ENCODE data around the gene RABEPK. TPM values are rescaled to one million over a fixed set of nuclear protein-coding genes. Genes with fewer than 3 reads are reported as not detected.

The RABEPK gene, protein sequence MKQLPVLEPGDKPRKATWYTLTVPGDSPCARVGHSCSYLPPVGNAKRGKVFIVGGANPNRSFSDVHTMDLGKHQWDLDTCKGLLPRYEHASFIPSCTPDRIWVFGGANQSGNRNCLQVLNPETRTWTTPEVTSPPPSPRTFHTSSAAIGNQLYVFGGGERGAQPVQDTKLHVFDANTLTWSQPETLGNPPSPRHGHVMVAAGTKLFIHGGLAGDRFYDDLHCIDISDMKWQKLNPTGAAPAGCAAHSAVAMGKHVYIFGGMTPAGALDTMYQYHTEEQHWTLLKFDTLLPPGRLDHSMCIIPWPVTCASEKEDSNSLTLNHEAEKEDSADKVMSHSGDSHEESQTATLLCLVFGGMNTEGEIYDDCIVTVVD
- total RNA-seq: 30.1 and 33.0 TPM in 2 replicates

DNA sequence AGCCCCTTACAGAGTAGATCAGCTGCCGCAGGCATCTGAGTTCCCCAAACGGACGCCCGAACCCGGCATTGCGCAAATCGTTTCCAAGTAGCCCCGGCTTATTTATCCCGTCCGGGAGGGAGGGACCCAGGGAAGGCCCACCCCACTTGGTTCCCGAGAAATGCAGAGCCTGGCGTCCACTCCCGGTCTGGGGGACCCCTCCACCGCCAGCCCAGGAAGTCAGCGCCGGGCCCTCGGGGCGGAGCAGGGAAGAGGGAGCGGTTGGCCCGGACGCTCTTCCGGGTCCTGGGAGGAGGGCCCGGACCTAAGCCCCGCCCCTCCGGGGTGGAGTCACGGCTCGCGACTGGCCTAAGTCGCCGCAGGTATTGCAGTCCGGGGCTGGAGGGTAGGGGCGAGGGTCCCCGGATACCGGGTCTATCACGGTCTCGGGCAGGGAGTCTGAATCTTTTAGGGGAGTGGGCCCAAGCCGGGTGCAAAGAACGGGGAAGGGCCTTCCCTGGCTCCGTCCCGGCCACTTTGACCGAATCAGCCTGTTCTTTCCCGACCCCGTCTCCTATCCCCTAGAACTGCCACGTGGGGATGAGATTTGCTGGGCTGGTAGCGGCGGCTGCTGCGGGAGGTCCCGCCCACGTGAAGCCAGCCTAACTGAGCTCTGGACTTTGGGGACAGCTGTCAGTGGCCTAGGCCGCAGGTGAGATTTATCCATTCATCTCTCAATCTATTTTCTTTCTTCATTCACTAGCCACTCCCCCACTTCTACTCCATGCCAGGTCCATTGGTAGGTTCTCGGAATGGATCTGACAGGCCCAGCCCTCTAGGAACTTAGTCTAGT, at the start of gene RABEPK:
Gene RABEPK (plus strand): TSS at position 327 of the 832 bp plus-strand sequence. CDS start 2,472 bp downstream, outside the sequence.

DNA sequence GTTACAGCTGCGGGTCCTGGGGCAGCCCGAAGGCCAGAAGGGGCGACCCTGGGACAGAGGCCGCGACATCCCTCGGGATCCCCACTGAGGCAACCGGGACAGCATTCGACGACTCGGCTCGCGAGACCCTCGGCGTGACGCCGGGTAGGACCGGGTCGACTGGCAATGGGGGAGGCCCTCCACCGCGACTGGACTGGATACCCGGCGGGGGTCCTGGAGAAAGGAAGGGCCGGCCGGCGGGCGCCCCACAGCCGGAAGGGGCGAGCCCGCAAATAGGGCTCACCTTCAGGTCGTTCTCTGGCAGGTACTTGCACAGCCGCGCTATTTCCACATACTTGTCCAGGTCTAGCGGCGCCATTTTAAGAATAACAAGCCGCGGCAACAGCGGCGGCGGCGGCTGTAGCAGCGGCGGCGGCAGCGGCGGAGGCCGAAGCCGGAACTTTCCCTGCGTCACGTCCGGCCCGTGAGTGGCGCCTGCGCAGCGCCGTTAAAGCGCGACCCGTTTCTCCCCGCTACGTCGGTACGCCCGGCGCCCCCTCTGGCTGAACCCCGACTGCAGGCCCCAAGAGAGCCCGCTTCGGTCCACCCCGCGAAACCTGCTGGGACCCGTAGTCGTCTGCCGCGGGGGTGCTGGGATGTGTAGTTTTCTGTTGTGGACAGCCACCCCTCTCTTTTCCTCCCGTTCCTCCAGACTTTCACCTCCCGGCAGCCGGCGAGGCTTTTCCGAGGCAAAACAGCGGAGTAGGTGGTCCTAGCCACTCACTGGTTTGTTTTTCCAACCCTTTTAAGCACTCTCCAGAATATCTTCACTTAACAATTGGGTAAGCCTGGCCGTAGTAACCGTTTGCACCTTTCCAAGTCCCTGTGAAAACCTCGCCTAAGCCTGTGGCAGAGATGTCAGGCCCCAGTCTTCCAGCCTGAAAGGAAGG, 10.7 kb upstream of the RABEPK start, which contains the start of gene PPP6C:
Gene PPP6C (minus strand): TSS at position 443 of the 929 bp plus-strand sequence. CDS start 85 bp downstream, at position 358.

DNA sequence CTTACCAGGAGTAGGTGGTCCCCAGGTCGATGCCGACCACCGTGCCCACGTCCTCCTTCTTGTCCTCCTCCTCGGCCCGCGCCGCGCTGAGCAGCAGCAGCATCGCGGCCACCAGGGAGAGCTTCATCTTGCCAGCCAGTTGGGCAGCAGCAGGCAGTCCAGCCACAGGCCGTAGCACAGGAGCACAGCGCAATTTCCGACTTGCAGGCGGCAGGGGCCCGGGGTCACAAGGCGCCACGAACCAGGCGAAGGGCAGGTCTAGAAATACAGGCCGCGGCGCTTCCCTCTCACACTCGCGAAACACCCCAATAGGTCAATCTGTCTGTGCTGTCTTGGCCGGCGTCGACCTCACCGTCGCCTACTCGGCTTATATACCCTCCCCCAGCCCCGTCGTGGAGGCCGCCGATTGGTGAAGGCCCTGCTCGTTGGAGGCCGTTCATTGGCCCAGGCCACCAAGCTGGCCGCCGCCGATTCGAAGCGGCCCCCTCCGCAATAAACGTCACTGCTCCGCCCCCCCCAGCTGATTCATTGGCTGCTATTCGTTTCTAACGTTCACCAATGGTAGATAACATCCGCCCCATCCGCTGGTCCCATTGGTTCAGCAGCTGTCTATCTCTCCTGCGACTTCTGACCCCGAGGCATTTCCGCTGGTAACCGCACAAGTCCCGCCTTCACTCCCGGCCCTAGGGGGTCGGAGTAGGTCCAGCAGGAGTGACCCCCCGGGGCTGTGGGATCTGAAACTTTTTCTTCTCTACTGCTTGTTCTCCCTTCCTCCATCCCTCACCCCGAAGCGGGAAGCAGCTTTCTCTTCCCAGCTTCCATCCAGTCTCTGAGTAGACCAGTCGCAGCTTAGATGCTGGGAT, 40.9 kb downstream of the RABEPK start, which contains the start of gene HSPA5:
Gene HSPA5 (minus strand): TSS at position 344 of the 863 bp plus-strand sequence. CDS start 217 bp downstream, at position 127.

DNA sequence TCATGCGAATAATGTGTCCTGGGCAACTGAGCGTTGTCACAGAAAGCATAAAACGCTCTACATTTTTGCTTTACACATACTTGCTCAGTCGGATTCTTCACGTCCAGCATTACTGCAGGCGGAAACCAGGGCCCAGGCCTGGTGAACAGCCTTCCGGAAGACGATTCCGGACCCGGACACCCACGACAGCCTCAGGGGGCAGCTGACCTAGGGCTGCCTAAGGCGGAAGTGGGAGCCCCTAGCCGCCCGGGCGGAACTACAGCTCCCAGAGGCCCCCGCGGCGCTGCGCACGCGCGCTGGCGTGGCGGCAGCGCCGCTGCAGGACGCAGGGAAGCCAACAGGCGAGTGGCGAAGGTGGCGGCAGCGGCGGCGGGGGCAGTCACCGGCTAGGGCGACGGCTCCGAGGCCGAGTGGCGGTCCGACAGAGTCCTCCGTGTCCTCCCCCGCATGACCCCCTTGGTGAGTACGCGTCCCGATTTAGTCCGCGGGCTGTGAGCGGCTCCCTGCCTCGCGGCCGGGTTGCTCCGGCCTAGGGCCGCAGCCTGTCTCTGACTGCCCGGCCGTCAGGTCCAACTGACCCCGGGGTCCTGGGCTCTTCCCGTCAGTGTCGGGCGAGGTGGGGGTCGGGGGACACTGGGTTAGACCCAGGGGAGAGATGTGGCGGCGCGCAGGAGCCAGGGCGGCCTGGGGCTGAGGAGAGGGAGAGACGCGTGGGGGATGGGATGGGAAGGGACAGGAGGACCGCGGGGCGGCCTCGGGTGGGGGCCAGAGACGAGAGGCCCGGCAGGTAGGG, 61.4 kb downstream of the RABEPK start, which contains the start of gene GAPVD1:
Gene GAPVD1 (plus strand): TSS at position 326 of the 793 bp plus-strand sequence. CDS start 37,096 bp downstream, outside the sequence.

Other genes with a start within 250 kb of the RABEPK start
- 2.7 and 2.8 TPM in 2 replicates for gene SCAI, start 57.0 kb upstream of the RABEPK start, total RNA-seq
- gene PPP6C, start 10.7 kb upstream of the RABEPK start, total RNA-seq: 16.2 and 19.3 TPM in 2 replicates
- gene HSPA5, start 40.8 kb downstream of the RABEPK start, total RNA-seq: 204 and 208 TPM in 2 replicates
- 24.9 and 25.4 TPM in 2 replicates for gene GAPVD1, start 61.3 kb downstream of the RABEPK start, total RNA-seq